Loucy (cell line): ENCODE data around the gene RNF113B.

Experiments
- H2AFZ ChIP-seq: fragments of 200-600 bp; sonication (generic); 2 replicates; pipeline ENCODE4 v1.6.0; 2016; ENCODE audit warnings: antibody characterized with exemption, mild to moderate bottlenecking, low read length, moderate library complexity
- H3F3A ChIP-seq: fragments of 200-600 bp; 2 replicates; pipeline ENCODE4 v1.6.0; 2016; ENCODE audit warnings: antibody characterized with exemption, low read depth, mild to moderate bottlenecking
- H3K27me3 ChIP-seq: fragments of 200-600 bp; sonication (generic); 2 replicates; pipeline ENCODE4 v1.6.1; 2014; ENCODE audit warnings: low read length, mild to moderate bottlenecking; ENCODE audit not compliant: insufficient read depth, poor library complexity, severe bottlenecking
- H3K36me3 ChIP-seq: fragments of 200-600 bp; sonication (generic); 2 replicates; pipeline ENCODE4 v1.6.1; 2016; ENCODE audit warnings: low read length; ENCODE audit not compliant: insufficient read depth
- H3K4me1 ChIP-seq: fragments of 200-600 bp; sonication (generic); 2 replicates; pipeline ENCODE4 v1.5.1; 2014; ENCODE audit warnings: low read length, mild to moderate bottlenecking; ENCODE audit not compliant: insufficient read depth, poor library complexity, severe bottlenecking
- H3K4me2 ChIP-seq: fragments of 200-600 bp; sonication (generic); 2 replicates; pipeline ENCODE4 v1.6.0; 2014; ENCODE audit warnings: antibody characterized with exemption, low read length, low read depth, mild to moderate bottlenecking; ENCODE audit not compliant: poor library complexity, severe bottlenecking
- H3K4me3 ChIP-seq: fragments of 200-600 bp; sonication (generic); 2 replicates; pipeline ENCODE4 v1.5.1; 2014; ENCODE audit warnings: low read length, mild to moderate bottlenecking, mixed read lengths; ENCODE audit not compliant: poor library complexity, severe bottlenecking
- H3K79me2 ChIP-seq: fragments of 200-600 bp; sonication (generic); 2 replicates; pipeline ENCODE4 v1.6.1; 2014; ENCODE audit warnings: low read length; ENCODE audit not compliant: insufficient read depth
- H3K9ac ChIP-seq: fragments of 200-600 bp; sonication (generic); 2 replicates; pipeline ENCODE4 v1.6.0; 2014; ENCODE audit warnings: mild to moderate bottlenecking, low read depth, low read length, moderate library complexity; ENCODE audit not compliant: poor library complexity, severe bottlenecking
- H3K9me2 ChIP-seq: fragments of 200-600 bp; sonication (generic); replicated peaks from 2 replicates; pipeline ENCODE4 v1.6.1; 2016; ENCODE audit warnings: low read depth, low read length, mixed read lengths
- H3K9me3 ChIP-seq: fragments of 200-600 bp; sonication (generic); 2 replicates; pipeline ENCODE4 v1.6.1; 2014; ENCODE audit warnings: mild to moderate bottlenecking, antibody characterized with exemption, low read length, low read depth; ENCODE audit not compliant: insufficient read depth
- H4K20me1 ChIP-seq: fragments of 200-600 bp; sonication (generic); 2 replicates; pipeline ENCODE4 v1.6.0; 2014; ENCODE audit warnings: antibody characterized with exemption, low read length, mild to moderate bottlenecking; ENCODE audit not compliant: insufficient read depth, poor library complexity, severe bottlenecking
- CTCF ChIP-seq: fragments of 200-600 bp; sonication (generic); conservative IDR thresholded peaks from 2 replicates; pipeline ENCODE4 v1.5.1; 2014; ENCODE audit warnings: mild to moderate bottlenecking, antibody characterized with exemption, low read length
- EZH2phosphoT487 ChIP-seq: fragments of 200-600 bp; IDR thresholded peaks from 2 replicates; pipeline ENCODE4 v1.6.1; 2018; ENCODE audit warnings: antibody characterized with exemption, mild to moderate bottlenecking, moderate library complexity, borderline replicate concordance

Gene RNF113B

GRCh38 chr13:98182589-98182988, 5.5 kb upstream of the RNF113B start:
- Histone ChIP-seq H3K9me2 (no peaks in the 10 kb centered on the region), H3F3A (no peaks in the 10 kb centered on the region), H3K9me3 (no peaks in the 10 kb centered on the region; the same call in 1 of the 2 replicates), H2AFZ (no peak overlapping the region), H3K4me3 (no peak overlapping the region), H3K79me2 (no peaks in the 10 kb centered on the region), H3K4me2 (no peak overlapping the region), H3K9ac (no peak overlapping the region), H3K36me3 (no peaks in the 10 kb centered on the region), H3K4me1 (no peaks in the 10 kb centered on the region), H3K27me3 (no peaks in the 10 kb centered on the region), H4K20me1 (no peaks in the 10 kb centered on the region)
- TF ChIP-seq CTCF (no peak), EZH2phosphoT487 (no peak)

GRCh38 chr13:98182153-98182552, 5.1 kb upstream of the RNF113B start:
- TF ChIP-seq CTCF (no peak), EZH2phosphoT487 (no peak)
- Histone ChIP-seq H3K4me1 (no peaks in the 10 kb centered on the region), H3K9me2 (no peaks in the 10 kb centered on the region)

GRCh38 chr13:98181111-98181815, 4.2 kb upstream of the RNF113B start:
- Histone ChIP-seq H3K27me3 (no peaks in the 10 kb centered on the region), H2AFZ (no peak overlapping the region), H3K9me2 (no peaks in the 10 kb centered on the region), H3K36me3 (no peaks in the 10 kb centered on the region), H3K9me3 (no peaks in the 10 kb centered on the region), H3K4me2 (no peak overlapping the region), H3K79me2 (no peaks in the 10 kb centered on the region), H4K20me1 (no peaks in the 10 kb centered on the region), H3K4me3 (no peak overlapping the region), H3K9ac (no peak overlapping the region), H3K4me1 (no peaks in the 10 kb centered on the region), H3F3A (no peaks in the 10 kb centered on the region)
- TF ChIP-seq CTCF (no peak), EZH2phosphoT487 (no peak)

More at GRCh38 chr13:98182153-98182552, 5.1 kb upstream of the RNF113B start:
- H3K36me3 ChIP-seq = no peaks in the 10 kb centered on the region
- no peaks in the 10 kb centered on the region for H3K9me3 ChIP-seq
- no peaks in the 10 kb centered on the region for H3K79me2 ChIP-seq
- H3K27me3 ChIP-seq = no peaks in the 10 kb centered on the region
- H2AFZ ChIP-seq = no peak overlapping the region
- H3F3A ChIP-seq = no peaks in the 10 kb centered on the region
- H4K20me1 ChIP-seq = no peaks in the 10 kb centered on the region
- no peak overlapping the region for H3K9ac ChIP-seq
- H3K4me2 ChIP-seq = no peak overlapping the region
- H3K4me3 ChIP-seq = no peak overlapping the region
